HG02973 (cell line): Measurements from ENCODE around the gene SYT8.

ENCODE experiments used
- ATAC-seq: cut with Tn5 transposase; IDR thresholded peaks from one replicate; pipeline ENCODE4 v1.9.1; 2021; ENCODE audit warnings: moderate library complexity; ENCODE audit not compliant: unreplicated experiment

SYT8 gene

DNA sequence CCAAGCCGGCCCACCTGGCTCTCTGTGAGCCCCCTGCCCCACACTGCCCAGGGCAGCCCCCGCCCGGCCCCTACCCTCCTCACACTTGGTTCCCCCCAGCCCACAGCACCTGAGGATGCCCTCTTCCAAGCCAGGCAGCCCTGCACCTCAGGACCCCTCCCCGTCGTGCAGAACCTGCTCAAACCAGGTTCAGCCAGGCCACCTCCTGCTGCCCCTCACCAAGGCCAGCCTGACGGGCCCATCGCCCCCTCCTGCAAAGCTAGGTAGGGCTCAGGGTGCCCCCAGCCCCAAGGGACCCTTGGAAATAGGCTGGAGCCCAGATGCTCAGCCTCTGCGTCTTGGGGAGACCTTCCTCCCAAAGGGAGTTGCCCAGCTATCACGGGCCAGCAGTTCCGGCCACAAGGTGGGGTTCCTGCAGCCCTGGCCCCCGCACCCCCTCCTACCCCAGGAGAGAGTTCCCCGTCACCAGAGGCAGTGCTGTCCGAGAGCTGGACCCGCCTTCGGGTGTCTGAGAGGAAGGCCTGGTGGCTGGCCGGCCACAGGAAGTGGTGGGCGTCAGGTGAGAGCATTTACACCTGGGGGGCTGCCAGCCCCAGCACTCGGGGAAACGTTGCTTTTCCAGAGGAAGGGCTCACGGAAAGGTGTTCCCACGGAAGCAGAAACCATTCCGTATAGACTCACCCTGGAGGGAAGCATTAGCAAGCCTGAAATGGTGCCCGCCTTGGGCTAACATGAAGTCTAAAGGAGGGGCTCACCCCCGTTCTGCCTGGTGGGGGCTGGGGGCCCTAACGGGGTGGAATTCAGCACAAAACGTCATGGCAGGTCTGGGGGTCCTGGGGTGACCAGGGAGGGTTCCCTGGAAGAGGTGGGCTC, 3.2 kb upstream of the SYT8 start:
- ATAC-seq = no peak

- ATAC-seq = no peak
Observed at GRCh38 chr11:1832211-1832919, 2.4 kb upstream of the SYT8 start.

DNA sequence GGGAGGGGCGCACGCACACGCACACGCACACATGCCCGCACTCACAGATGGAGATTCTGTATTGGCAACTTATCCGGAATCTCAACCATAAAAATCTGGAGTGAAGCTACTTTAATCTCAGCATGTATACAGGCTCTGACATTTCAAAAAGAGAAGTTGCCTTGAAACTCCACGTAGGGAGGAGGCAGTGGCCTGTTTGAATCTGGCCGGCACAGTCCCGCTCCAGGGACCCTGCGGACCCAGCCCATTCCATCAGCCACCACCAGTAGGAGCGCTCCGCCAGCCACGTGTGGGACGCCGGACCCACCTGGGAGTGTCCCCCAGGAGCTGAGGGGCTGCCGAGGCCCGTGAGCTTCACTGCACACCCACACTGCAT, 1.9 kb upstream of the SYT8 start:
- ATAC-seq = no peak

DNA sequence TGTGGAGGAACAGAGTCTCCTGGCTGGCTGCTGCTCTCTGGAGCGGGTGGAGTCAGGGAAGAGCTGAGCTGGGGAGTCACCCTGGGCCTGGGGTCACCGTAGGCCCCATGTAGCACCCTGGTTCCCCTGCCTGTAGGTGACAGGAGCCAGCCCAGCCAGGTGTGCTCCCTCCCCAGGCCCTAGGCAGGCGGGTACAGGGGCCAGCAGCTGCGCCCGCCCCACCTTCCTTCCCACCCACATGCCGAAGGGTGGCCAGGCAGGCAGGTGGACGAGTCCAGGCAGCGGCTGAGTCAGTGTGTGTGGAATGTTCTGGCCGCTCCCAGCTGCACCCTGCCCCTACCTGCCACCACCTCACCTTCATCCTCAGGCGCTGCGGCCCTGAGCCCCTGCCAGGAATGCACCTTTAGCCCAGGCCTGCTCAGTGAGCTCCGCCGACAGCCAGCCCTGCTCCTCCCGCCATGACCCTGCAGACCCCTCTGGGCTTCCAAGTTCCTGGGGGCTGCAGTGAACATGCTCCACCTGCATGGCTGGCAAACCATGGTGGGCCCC, 654 bp upstream of the SYT8 start:
- no peak for ATAC-seq

DNA sequence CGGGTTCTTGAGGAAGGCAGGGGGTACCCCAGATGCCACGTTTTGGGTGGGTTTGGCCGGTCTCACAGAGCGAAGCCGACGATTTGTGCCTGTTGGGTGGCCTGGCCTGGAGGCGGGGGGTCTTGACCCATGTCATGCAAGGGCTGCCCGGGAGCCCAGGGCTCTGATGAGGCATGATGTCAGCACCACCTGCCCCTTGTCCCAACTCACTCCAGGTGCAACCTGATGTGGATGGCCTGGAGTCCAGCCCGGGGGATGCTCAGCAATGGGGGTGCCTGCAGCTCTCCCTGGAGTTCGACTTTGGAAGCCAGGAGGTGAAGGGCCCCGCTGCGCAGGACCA, 851 bp downstream of the SYT8 start:
- no peak for ATAC-seq

GRCh38 chr11:1836011-1836945, 1.5 kb downstream of the SYT8 start:
- ATAC-seq = no peak

- no peak for ATAC-seq
Observed at GRCh38 chr11:1837171-1838076, 2.6 kb downstream of the SYT8 start.

- ATAC-seq = no peak
Observed at GRCh38 chr11:1838077-1838425, 3.3 kb downstream of the SYT8 start.

DNA sequence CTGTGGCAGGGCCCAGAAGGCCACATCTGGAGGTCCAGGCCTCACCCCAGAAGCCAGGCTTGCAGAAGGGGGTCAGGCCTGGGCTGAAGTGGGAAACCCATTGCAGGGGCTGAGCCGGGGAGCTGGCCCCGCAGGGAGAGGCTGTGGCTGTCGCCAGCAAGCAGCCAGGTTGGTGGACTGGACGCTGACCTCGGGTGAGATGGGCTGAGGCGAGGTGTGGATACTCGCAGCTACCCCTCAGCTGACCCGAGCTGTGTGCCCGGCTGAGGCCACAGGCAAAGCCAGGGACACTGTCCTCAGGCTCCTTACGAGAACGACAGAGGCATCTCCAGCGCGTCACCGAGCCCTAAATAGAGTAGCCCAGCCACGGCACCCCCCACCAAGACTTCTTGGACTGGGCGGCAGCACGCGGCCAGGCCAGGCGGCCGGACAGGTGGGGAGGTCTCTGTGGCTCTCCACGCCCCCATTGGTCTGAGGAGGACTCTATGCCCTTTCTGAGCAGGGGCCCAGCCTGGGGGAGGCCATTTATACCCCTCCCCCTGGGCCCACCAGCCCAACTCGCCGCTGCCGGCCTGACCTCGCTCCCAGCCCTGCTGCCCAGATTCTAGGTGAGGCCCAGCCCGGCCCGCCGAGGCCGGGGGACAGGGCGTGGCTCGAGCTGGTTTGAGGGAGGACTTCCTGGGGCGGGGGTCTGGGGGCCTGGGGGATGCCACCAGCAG, 3.8 kb downstream of the SYT8 start, which contains the start of gene TNNI2:
Gene TNNI2 (plus strand): TSS at position 556 of the 719 bp plus-strand sequence. CDS start 716 bp downstream, outside the sequence.
- ATAC-seq = no peak

DNA sequence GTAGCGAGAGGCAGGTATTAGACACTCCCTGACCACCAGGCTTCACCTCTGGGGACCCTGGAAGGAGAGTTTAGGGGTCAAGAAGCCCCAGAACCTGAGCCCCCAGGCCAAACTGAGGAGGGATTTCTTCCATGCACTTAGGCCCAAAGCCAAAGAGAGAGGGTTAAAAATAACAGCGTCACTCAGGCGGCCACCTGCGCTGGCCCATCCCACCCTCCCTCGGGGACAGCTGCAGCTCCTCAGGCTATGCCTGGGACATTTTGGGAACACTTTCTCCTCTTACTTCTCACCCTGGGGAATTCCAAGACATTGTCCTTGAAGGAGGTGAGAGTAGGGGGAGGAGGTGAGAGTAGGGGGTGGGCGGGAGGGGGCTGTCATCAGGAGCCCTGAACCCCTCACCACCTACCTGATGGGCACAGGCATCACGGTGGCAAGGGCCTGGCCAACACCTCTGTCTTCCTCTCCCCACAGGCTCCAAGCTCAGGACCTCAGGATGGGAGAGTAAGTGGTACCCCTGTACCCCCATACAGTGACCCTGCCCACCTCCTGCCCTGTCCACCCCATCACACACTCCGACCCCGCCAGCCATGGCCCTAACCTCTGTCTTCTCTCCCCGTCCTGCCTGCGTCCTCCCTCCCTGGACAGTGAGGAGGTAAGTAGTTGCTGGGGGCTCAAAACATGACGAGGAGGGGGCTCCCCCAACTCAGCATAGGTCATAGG, 4.6 kb downstream of the SYT8 start:
- ATAC-seq = no peak

- ATAC-seq = no peak
Observed at GRCh38 chr11:1839924-1840779, 5.4 kb downstream of the SYT8 start.

DNA sequence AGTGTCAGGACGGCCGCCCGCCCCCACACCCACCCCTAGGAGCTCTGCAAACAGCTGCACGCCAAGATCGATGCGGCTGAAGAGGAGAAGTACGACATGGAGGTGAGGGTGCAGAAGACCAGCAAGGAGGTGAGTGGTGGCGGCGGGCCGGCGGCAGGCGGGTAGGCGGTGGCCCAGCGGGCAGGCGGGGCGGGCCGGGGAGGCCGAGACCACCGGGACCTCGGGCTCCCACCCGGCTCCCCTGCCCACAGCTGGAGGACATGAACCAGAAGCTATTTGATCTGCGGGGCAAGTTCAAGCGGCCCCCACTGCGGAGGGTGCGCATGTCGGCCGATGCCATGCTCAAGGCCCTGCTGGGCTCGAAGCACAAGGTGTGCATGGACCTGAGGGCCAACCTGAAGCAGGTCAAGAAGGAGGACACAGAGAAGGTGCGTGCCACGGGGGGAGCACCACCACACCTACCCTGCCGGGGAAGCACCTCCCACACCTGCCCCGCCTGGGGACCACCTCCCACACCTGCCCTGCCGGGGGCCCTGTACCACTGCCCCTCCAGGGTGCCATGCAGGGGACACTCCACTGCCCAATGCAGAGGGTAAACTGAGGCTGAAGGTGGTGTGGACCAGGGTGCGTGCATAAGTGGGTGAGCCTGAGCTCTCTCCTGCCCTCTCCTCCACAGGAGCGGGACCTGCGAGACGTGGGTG, 6.1 kb downstream of the SYT8 start:
- no peak for ATAC-seq

- no peak for ATAC-seq
Observed at GRCh38 chr11:1841511-1842148, 6.8 kb downstream of the SYT8 start.

- ATAC-seq = no peak
Observed at GRCh38 chr11:1842149-1843097, 7.6 kb downstream of the SYT8 start.

GRCh38 chr11:1843098-1843473, 8.3 kb downstream of the SYT8 start:
- ATAC-seq = no peak

- ATAC-seq = no peak
Observed at GRCh38 chr11:1843796-1844195, 9.0 kb downstream of the SYT8 start.
